GM10847 (cell line): ENCODE data around the gene COL26A1.

Source experiments
- POLR2A ChIP-seq: IDR thresholded peaks from 2 replicates; pipeline ENCODE4 v1.6.1; 2011; ENCODE audit not compliant: insufficient read length; ENCODE audit errors: extremely low read depth

The COL26A1 gene

GRCh38 chr7:101412976-101413375 is 50.3 kb downstream of the COL26A1 start:
- no peak for TF ChIP-seq POLR2A

DNA sequence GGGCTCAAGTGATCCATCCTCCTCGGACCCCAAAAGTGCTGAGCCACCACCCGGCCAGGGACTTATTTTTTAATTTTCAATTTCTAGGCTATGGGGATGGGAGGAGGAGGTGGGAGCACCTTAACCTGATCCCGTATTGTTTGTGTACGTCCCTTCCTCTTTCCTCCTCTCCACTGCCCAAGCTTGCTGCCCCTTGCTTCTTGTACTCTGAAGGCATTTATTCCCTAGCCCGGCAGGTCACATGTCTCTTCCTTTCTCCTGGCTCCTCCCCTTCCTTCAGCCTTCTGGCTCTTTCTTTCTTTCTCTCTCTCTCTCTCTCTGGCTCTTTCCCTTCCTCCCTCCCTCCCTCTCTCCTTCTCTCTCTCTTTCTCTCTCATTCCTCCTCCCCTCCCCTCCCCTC is 56.0 kb downstream of the COL26A1 start:
- no peak for TF ChIP-seq POLR2A

- no peak for TF ChIP-seq POLR2A
Observed at GRCh38 chr7:101419831-101420230, 57.2 kb downstream of the COL26A1 start.

GRCh38 chr7:101420436-101420835 is 57.8 kb downstream of the COL26A1 start:
- TF ChIP-seq POLR2A: no peak

DNA sequence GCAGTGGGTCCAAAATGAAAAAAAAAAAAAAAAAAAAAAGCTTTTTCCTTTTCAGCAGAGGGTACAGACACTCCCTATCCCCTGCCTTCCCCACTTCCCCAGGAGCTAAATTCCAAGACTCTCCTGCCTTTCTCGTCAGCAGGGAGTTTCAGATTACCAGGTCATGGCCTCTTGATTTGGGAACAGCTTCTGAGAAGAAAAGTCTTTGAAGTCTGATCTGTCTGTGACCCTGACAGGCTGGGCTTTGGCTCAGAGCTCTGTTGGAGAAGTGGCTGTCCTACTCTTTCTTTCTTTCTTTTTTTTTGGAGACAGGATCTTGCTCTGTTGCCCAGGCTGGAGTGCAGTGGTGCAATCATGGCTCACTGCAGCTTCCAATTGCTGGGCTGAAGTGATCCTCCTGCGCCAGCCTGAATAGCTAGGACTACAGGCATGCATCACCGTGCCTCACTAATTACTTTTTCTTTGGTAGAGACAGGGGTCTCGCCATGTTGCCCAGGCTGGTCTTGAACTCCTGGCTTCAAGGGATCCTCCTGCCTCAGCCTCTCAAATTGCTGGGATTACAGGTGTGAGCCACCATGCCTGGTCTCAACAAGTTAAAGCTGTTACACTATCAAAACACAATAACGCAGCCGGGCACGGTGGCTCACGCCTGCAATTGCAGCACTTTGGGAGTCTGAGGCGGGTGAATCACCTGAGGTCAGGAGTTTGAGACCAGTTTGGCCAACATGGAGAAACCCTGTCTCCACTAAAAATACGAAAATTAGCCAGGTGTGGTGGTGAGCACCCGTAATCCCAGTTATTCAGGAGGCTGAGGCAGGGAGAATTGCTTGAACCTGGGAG is 59.9 kb downstream of the COL26A1 start:
- TF ChIP-seq POLR2A: no peak

- no peak for TF ChIP-seq POLR2A
Observed at GRCh38 chr7:101426303-101427011, 63.8 kb downstream of the COL26A1 start.

DNA sequence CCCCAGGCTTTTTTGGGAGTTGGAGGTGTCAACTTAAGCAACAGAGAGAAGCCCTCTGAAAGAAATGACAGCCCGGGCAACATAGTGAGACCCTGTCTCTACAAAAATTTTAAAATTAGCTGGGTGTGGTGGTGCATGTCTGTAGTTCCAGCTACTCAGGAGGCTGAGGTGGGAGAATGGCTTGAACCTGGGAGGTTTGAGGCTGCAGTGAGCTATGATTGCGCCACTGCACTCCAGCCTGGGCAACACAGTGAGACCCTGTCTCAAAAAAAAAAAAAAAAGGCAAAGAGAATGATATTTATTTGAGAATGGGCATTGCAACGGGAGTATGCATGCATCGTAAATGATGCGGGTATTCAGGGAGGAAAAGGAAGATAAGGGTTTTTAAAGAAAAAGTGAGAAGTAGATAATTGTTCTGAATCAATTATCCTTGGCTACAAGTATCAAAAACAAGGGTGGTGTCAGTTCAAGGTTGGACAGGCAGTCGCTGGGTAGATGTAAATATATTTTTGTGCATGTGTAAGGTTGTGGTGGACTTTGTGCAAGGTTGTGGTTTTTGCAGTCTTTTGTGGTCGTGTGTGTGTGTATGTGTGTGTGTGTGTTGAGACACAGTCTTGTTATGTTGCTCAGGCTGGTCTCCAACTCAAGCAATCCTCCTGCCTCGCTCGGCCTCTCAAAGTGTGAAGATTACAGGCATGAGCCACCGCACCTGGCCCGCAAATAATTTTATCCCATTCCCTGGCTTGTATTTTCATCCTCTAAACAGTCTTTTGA is 65.6 kb downstream of the COL26A1 start:
- TF ChIP-seq POLR2A: no peak

- TF ChIP-seq POLR2A: no peak
Observed at GRCh38 chr7:101432316-101432715, 69.6 kb downstream of the COL26A1 start.

DNA sequence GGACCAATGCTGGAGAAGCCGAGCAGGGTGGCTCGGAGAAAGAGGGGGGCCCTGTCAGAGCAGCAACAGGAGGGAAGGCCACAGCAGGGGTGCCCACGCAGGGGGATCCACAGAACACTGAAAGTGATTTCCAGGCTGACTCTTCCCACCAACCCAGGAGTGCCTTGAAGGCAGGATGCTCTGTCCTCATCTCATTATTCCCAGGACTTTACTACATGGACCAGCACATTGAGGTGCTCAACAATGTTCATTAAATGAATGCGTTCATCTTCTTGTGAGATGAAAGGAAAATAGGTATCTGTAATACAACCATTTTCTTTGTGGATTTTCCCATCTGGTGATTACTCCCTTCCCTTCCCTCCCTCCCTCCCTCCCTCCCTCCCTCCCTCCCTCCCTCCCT is 71.0 kb downstream of the COL26A1 start:
- no peak for TF ChIP-seq POLR2A

DNA sequence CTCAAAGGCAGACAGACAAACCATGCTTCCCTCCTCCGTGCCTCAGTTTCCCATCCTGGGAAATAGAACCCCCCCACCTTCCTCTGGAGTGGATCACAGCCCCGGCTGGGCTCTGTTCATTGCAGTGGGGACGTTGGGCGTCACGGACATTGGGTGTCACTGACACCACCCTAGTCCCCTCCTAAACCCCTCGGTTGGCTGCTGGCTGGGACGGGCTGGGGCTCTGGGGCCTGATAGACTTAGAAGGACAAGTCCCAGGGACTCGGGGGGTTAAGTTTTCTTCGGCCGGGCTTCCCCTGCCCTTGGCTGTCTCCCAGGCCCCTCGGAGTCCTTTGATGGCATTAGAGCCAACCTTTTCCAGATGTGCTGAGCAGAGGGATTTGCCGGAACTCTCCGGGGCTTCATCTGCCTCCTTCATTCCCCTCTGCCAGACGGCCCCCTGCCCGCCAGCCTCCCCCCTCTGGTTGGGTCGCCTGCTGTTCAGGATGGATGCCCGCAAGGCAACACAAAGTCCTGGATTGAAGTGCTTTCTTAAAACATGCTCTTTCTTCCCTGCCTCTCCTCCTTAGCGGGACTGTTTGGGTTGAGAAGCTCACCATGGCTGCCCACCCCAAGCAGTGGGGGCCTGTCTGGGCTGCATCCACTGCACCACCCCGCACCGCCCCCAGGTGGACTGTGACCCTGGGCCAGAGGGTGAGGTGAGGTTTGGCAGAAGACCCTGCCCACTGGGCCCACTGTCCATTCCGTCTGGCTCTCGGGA is 73.0 kb downstream of the COL26A1 start:
- TF ChIP-seq POLR2A: no peak

GRCh38 chr7:101436221-101436735 is 73.6 kb downstream of the COL26A1 start:
- no peak for TF ChIP-seq POLR2A

DNA sequence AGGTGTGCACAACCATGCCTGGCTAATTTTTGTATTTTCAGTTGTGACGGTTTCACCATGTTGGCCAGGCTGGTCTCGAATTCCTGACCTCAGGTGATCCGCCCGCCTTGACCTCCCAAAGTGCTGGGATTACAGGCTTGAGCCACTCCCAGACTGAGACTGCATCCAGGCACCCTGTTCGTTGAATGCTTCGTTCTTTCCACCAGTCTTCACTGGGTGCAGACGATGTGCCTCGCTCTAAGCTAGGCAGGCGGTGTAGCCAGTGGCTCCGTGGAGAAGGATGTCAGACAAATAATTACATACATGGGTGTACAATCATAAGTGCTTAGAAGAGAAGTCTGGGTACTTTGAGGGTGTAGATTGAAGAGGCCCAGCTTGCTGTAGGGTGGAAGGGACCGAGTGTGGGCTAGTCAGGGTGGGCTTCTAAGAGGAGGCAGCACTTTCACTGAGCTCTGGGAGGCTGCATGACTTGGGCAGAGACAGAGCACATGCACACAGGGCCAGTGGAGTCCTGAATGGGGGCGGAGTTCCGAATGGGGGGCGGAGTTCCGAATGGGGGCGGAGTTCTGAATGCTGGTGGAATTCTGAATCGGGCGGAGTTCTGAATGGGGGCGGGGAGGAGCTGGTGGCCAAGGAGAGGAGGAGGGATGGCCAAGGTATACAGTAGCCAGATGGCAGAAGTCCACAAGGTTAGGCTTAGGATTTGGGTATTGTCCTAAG is 74.3 kb downstream of the COL26A1 start:
- no peak for TF ChIP-seq POLR2A

- no peak for TF ChIP-seq POLR2A
Observed at GRCh38 chr7:101441890-101442289, 79.2 kb downstream of the COL26A1 start.

DNA sequence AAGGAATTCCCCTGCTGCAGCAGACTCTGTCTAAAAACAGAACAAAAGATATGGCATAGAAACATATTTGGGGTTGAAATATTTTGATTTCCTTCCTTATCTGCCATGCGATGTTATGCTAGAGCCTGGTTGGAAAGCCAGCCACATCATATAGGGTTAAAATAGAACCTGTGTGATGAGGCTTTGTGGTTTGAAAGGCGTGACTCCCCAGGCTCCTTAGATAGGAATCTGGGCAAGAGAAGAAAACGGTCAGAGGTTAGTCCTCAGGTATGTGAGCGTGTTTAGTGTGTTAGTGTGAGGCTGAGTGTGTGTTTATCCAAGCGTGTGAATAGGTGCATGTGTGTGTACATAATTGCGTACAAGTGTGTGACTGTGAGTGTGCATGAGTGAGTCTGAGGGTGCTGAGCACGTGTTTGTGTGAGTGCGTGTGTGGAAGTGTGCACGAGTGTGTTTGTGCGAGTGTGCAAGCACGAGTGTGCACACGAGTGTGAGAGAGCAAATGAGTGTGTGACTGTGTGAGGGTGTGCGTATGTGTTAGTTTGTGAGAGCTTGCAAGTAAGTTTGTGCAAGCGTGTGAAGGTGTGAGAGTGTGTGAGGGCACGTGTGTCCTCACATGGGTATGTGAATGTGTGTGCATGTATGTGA is 79.9 kb downstream of the COL26A1 start:
- no peak for TF ChIP-seq POLR2A
